Hepatocyte (in vitro differentiated cells): Measurements from ENCODE around the gene GRM3. TPM values are rescaled to one million over a fixed set of nuclear protein-coding genes. Genes with fewer than 3 reads are reported as not detected.

Experiments
- DNase-seq: peaks from one replicate; pipeline ENCODE4 v3.0.0-alpha.2; 2016; ENCODE audit warnings: low spot score
- H2AFZ ChIP-seq: fragments of 200-600 bp; sonication (generic); 2 replicates; pipeline ENCODE4 v1.6.0; 2016; ENCODE audit warnings: antibody characterized with exemption, mild to moderate bottlenecking
- H3K27ac ChIP-seq: fragments of 200-600 bp; sonication (generic); 2 replicates; pipeline ENCODE4 v1.5.1; 2016; ENCODE audit warnings: mild to moderate bottlenecking
- H3K27me3 ChIP-seq: fragments of 200-600 bp; sonication (generic); 2 replicates; pipeline ENCODE4 v1.6.1; 2016
- H3K36me3 ChIP-seq: fragments of 200-600 bp; sonication (generic); replicated peaks from 2 replicates; pipeline ENCODE4 v1.5.1; 2016; ENCODE audit warnings: low read depth; ENCODE audit not compliant: insufficient read depth
- H3K4me1 ChIP-seq: fragments of 200-600 bp; sonication (generic); 2 replicates; pipeline ENCODE4 v1.5.1; 2016; ENCODE audit warnings: mild to moderate bottlenecking, moderate library complexity; ENCODE audit not compliant: insufficient read depth
- H3K4me2 ChIP-seq: fragments of 200-600 bp; sonication (generic); 2 replicates; pipeline ENCODE4 v1.6.0; 2016
- H3K4me3 ChIP-seq: fragments of 200-600 bp; sonication (generic); 2 replicates; pipeline ENCODE4 v1.5.1; 2016; ENCODE audit warnings: mild to moderate bottlenecking
- H3K79me2 ChIP-seq: fragments of 200-600 bp; sonication (generic); 2 replicates; pipeline ENCODE4 v1.6.0; 2017; ENCODE audit warnings: mild to moderate bottlenecking
- H3K9me2 ChIP-seq: fragments of 200-600 bp; sonication (generic); replicated peaks from 2 replicates; pipeline ENCODE4 v1.6.0; 2017; ENCODE audit warnings: mild to moderate bottlenecking; ENCODE audit not compliant: insufficient read depth
- H3K9me3 ChIP-seq: fragments of 200-600 bp; sonication (generic); 2 replicates; pipeline ENCODE4 v1.5.1; 2016; ENCODE audit warnings: low read depth, mild to moderate bottlenecking
- H4K20me1 ChIP-seq: fragments of 200-600 bp; sonication (generic); 2 replicates; pipeline ENCODE4 v1.6.0; 2016; ENCODE audit warnings: mild to moderate bottlenecking; ENCODE audit not compliant: insufficient read depth, poor library complexity, severe bottlenecking
- EZH2 ChIP-seq: fragments of 200-600 bp; sonication (generic); IDR thresholded peaks from 2 replicates; pipeline ENCODE4 v1.6.1; 2016; ENCODE audit warnings: antibody characterized with exemption, mild to moderate bottlenecking, borderline replicate concordance
- EZH2phosphoT487 ChIP-seq: fragments of 200-600 bp; sonication (generic); IDR thresholded peaks from one replicate; pipeline ENCODE4 v1.6.1; 2018; ENCODE audit warnings: antibody characterized with exemption, mild to moderate bottlenecking, low read depth, moderate library complexity; ENCODE audit not compliant: unreplicated experiment, severe bottlenecking
- WGBS: methylation state at CpG from one replicate; pipeline ENCODE4 v1.1.6; 2016; ENCODE audit warnings: low lambda C conversion rate; ENCODE audit errors: missing lambda C conversion rate; 5-methylcytosine and 5-hydroxymethylcytosine counted together
- polyA plus RNA-seq: library from polyadenylated mRNA; unstranded; fragments of >200 nt; fragmentation: Nextera tagmentation; extraction: Ambion mirVana; gene quantifications from 2 replicates; pipeline ENCODE4 v1.2.1, GENCODE V29; 2016
- total RNA-seq: library from RNA; depleted of rRNA; stranded (reverse); fragments of >200 nt; gene quantifications from 2 replicates; pipeline ENCODE4 v1.2.3, GENCODE V29; 2014
- TF ChIP-seq, protein P1 (sequence below): fragments of 200-600 bp; sonication (generic); IDR thresholded peaks from 2 replicates; pipeline ENCODE4 v1.5.1; 2016; ENCODE audit warnings: antibody characterized with exemption, mild to moderate bottlenecking; ENCODE audit not compliant: poor library complexity

GRM3 gene
- total and polyA plus RNA-seq, 2 experiments from 2014 or later: 0.03 to 0.07 TPM

DNA sequence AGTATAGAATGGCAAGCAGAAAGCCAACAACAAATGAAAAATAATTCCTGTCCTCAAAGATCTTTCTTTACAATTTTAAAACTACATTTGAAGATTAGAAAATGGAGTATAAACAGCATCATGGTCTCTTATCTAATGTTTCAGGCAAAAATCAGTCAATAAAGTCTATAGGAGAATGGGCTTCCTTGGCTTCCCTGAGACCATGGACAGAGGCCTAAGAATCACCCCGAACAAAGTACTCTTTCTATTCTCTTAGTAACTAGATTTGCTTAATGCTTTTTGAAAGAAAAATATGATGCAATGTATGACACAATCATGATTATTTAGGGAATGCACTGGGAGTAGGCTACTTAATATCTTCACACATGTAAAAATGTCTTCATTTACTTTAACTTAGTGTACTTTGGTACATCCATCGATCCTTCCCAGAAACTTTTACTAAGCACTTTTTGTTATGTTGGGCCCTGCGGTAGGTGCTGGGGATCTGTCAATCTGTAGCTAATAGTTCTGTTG is 17.3 kb downstream of the GRM3 start:
- H3K4me3 ChIP-seq: no peak overlapping the region
- TF ChIP-seq, protein P1, sequence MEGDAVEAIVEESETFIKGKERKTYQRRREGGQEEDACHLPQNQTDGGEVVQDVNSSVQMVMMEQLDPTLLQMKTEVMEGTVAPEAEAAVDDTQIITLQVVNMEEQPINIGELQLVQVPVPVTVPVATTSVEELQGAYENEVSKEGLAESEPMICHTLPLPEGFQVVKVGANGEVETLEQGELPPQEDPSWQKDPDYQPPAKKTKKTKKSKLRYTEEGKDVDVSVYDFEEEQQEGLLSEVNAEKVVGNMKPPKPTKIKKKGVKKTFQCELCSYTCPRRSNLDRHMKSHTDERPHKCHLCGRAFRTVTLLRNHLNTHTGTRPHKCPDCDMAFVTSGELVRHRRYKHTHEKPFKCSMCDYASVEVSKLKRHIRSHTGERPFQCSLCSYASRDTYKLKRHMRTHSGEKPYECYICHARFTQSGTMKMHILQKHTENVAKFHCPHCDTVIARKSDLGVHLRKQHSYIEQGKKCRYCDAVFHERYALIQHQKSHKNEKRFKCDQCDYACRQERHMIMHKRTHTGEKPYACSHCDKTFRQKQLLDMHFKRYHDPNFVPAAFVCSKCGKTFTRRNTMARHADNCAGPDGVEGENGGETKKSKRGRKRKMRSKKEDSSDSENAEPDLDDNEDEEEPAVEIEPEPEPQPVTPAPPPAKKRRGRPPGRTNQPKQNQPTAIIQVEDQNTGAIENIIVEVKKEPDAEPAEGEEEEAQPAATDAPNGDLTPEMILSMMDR: no peak
- no peak for TF ChIP-seq EZH2
- TF ChIP-seq EZH2phosphoT487: no peak
- no peaks in the 10 kb centered on the region for H4K20me1 ChIP-seq
- 79% methylated on average over 3 of the region's 3 CpGs for WGBS
- no peak overlapping the region for H3K27ac ChIP-seq
- no peak overlapping the region for H3K4me2 ChIP-seq
- H2AFZ ChIP-seq: no peak overlapping the region
- H3K79me2 ChIP-seq: no peaks in the 10 kb centered on the region
- no peaks in the 10 kb centered on the region for H3K36me3 ChIP-seq
- no peaks in the 10 kb centered on the region for H3K4me1 ChIP-seq
- no peaks in the 10 kb centered on the region for H3K9me2 ChIP-seq
- H3K27me3 ChIP-seq: no peaks in the 10 kb centered on the region
- no peaks in the 10 kb centered on the region for H3K9me3 ChIP-seq
- DNase-seq: no peak

GRCh38 chr7:86664486-86664885 is 20.8 kb downstream of the GRM3 start:
- Histone ChIP-seq H3K36me3 (no peaks in the 10 kb centered on the region), H3K4me1 (no peaks in the 10 kb centered on the region), H3K27me3 (peaks cover 6% of the 10 kb centered on the region), H3K4me2 (no peak overlapping the region), H3K9me3 (no peaks in the 10 kb centered on the region), H2AFZ (no peak overlapping the region), H4K20me1 (no peaks in the 10 kb centered on the region), H3K9me2 (no peaks in the 10 kb centered on the region), H3K4me3 (no peak overlapping the region), H3K79me2 (no peaks in the 10 kb centered on the region), H3K27ac (no peak overlapping the region)
- TF ChIP-seq EZH2 (no peak), EZH2phosphoT487 (no peak)
- TF ChIP-seq, protein P1: no peak
- no peak for DNase-seq
- 72% methylated on average over 1 of the region's 1 CpG for WGBS

DNA sequence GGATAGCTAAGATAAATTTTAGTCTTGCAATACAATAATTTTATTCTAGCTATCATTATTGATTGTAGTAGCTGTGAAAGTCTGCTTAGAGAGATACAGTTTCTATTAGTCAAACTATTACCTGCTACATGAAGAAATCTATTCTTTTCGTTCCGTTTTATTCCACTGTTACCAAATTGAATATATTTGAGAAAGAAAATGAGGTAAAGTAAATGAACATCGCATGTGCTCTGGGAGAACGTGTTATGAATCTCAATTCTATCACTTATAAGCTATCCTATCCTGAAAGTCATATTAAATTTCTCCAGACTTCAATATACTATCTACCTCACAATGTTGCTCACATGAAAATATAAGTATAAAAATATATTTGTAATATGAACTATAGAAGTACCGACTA is 21.3 kb downstream of the GRM3 start:
- Histone ChIP-seq H3K79me2 (no peaks in the 10 kb centered on the region), H3K9me2 (no peaks in the 10 kb centered on the region), H2AFZ (no peak overlapping the region), H3K27ac (no peak overlapping the region), H3K9me3 (no peaks in the 10 kb centered on the region), H3K4me3 (no peak overlapping the region), H3K27me3 (peaks cover 6% of the 10 kb centered on the region), H4K20me1 (no peaks in the 10 kb centered on the region), H3K36me3 (no peaks in the 10 kb centered on the region), H3K4me2 (no peak overlapping the region), H3K4me1 (no peaks in the 10 kb centered on the region)
- DNase-seq: no peak
- no peak for TF ChIP-seq EZH2phosphoT487
- TF ChIP-seq EZH2: no peak
- TF ChIP-seq, protein P1: no peak
- 93% methylated on average over 5 of the region's 5 CpGs for WGBS

- Histone ChIP-seq H3K4me1 (no peaks in the 10 kb centered on the region), H3K27me3 (peaks cover 6% of the 10 kb centered on the region), H3K36me3 (no peaks in the 10 kb centered on the region), H4K20me1 (no peaks in the 10 kb centered on the region), H3K9me2 (no peaks in the 10 kb centered on the region), H3K4me3 (no peak overlapping the region), H3K4me2 (no peak overlapping the region), H2AFZ (no peak overlapping the region), H3K9me3 (no peaks in the 10 kb centered on the region), H3K27ac (no peak overlapping the region), H3K79me2 (no peaks in the 10 kb centered on the region)
- DNase-seq: no peak
- WGBS: 80% methylated on average over 2 of the region's 2 CpGs
- TF ChIP-seq EZH2phosphoT487: no peak
- TF ChIP-seq, protein P1: no peak
- TF ChIP-seq EZH2: no peak
Measured at GRCh38 chr7:86665669-86666068, 22.0 kb downstream of the GRM3 start.
